ENCODE measurements around the gene AFAP1L1.
"Not testable (repeated sequence)": the region's sequence is repeated elsewhere in the genome, so short reads cannot be mapped to it uniquely, and the experiment has no call there.

AFAP1L1 gene

DNA sequence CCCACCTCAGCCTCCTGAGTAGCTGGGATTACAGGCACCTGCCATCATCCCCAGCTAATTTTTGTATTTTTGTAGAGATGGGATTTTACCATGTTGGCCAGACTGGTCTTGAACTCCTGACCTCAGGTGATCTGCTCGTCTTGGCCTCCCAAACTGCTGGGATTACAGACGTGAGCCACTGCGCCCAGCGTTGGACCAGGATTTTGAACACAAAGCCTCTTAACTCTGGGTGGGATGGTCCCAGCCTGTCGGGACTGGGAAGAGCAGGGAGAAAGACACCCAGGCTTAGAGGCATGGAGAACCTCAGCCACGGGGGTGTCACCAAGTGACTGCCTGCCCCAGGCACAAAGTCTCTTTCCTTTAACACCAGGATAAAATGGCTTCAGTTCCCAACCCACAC lies 119.4 kb downstream of the AFAP1L1 start:
- DNase-seq (ENCODE audit: low spot score): not testable (repeated sequence)
